Hematopoietic multipotent progenitor cell (in vitro differentiated cells): Measurements from ENCODE around the gene DOK6. TPM values are rescaled to one million over a fixed set of nuclear protein-coding genes. Genes with fewer than 3 reads are reported as not detected.

ENCODE experiments used
- DNase-seq, 3 donors: peaks; one replicate each; pipeline ENCODE4 v3.0.0-alpha.2; 2011 to 2015; ENCODE audit warnings: low read depth in 2 of 3, low spot score in 2 of 3
- total RNA-seq: library from RNA; depleted of rRNA; stranded (reverse); fragments of >200 nt; gene quantifications from one replicate; pipeline ENCODE4 v1.2.3, GENCODE V29; 2012

DOK6 gene
- total RNA-seq, 1 donor = 1.3 TPM

DNA sequence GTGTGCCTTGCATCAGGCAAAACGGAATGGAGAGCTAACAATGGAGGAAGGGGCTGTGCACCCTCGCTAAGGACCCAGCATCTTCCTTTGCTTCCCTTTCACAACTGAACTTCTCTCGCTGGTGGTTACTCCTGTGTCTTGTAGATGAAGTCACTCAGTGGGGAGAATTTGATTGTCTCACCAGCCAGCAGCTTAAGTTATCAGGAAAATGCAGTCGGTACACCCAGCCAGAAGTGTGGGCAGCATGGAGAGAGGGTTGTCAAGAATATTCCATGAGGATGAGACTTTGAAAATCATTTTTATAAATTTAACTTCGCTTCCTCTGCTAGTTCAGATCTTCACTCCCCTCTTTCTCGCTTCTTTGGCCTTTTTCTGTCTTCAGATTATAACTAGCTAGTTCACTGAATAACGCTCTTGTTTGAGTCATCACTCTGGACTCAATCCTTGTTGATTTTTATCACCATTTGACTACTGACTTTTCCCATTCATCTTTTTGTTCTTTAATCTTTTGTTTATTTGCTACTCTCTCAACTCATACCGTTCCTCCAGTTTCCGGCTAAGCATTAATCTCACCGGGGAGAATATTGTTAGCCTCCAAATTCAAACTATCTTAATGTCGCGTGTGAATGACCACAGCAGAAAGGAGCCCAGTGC, 325.3 kb downstream of the DOK6 start:
- DNase-seq = no peak

GRCh38 chr18:69727912-69728572, 327.4 kb downstream of the DOK6 start:
- no peak for DNase-seq

DNA sequence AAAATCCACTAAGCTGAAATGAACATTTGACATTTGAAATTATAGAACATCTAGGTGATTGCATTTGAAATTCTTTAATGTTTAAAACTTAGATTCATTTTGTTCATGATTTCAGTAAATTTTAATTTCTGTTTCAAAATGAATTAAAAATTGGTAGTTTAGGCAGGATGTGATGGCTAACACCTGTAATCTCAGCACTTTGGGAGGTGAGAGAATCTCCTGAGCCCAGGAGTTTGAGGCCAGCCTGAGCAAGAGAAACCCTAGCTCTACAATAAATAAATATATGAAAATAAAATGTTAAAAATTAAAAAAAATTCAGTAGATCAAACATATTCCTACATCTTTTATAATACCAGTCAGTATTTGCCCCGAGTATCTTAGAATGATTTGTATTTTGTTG, 330.0 kb downstream of the DOK6 start:
- DNase-seq = no peak

GRCh38 chr18:69734536-69734935, 333.8 kb downstream of the DOK6 start:
- DNase-seq = no peak

DNA sequence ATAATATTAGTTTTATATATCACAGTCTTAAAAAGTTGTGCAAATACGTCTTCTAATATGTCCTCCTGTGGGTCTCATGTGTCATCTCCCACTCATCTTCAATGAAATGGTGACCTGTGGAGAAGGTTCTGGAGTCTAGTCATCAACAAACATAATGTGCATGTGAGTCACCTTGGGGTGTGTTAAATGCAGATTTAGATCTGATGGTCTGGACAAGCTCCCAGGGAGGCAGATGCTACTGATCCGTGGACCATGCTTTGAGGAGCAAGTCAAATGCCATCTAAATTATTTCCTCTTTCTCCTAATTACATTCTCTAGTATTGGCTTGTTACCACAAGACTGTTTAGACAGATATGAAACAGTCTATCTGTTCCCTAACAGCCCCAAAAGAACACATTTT, 336.0 kb downstream of the DOK6 start:
- DNase-seq = no peak

- DNase-seq = no peak
These were observed 337.2 kb downstream of the DOK6 start for GRCh38 chr18:69737851-69738250.

DNA sequence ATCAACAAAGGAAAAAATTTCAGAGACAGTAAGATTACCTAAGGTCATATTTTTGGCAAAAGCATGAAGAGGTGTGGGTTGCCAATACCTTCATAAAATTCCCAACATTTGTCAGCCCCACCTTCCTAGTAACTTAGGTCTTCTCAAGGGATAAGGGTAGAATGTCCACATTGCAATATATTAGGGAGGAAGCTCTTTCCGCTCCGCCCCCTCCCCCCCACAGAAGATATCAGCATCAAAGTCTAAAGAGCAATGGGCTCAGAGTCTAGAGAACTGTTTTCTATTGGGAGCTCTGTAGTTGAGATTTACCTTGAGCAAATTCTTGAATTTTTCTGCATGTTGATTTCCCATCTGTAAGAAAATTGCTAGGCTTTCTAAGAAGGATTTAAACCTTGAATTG, 346.7 kb downstream of the DOK6 start:
- DNase-seq = no peak

DNA sequence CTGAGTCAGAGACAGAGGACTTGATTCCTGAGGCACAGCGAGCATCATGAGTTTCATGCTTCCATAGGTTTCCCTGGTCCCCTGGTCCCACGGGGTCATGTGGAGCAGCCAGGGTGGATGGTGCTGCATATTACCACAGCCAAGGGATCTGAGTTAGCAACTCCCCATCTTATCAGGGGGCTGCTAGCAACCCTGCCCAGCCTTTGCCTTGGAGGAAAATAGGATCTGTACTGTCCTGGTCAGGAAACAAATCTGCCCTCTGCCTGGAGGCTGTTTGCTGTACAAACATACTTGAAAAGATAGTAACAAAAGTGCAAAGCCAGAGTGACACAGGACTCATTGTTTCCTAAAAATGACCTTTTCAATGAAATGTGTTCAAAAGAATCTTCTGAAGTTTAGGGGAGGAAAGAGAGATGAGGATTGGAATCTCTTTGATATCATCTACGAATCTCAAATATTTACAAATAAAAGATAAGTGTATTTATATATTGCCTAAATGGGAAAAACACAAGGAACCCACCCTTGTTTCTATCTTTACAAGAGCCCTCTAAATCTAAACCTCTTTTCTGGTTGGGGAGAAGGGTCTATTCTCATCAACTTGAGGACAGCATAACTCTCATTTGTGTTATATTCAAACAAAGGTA, 352.2 kb downstream of the DOK6 start:
- DNase-seq = no peak

GRCh38 chr18:69754108-69754507, 353.4 kb downstream of the DOK6 start:
- no peak for DNase-seq

DNA sequence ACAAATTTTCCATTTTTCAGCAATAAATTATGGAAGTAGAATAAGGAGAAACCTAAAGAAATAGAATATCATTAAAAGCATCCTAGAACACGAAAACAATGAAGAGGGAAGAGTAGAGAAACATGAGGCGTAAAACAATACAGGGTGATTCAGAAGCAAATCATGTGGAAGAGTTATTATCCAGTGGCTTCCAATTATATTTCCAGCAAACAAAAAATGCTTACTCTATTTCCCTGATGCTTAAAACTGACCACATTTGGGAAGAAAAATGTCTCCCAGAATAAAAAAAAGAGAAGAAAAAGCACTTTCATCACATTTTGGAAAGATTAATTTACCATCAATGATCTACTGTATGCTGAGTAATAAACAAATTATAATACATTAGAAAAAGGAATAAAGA, 354.4 kb downstream of the DOK6 start:
- DNase-seq = no peak

DNA sequence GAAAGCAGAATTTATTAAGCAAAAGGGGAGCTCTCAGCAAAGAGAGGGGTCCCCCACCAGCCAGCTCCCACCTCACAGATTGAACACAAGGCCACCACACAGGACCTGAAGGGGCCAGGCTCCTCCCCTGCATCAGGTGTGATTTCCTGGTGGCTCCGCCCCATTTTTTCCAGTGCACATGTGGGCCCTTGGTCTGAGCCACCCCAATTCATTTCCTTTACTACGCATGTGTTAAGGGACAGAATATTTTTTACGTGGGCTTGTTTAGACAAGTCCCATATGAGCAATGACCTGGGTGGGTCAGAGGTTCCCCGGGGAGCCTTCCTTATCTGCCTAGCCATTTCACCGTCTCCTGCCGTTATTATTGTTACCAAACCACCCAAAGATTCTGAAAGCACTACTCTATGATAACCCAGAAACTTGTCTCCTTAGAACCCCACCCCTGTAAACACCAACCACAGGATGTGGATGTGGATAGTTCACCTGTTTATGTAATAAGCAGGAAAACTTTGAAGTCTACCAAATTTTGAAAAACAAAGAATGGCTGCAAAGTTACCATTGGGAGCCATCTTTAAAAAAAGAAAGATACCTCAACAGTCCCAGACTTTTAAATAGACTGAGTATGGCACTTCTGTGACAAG, 355.3 kb downstream of the DOK6 start:
- DNase-seq = no peak

- DNase-seq = no peak
These were observed 357.0 kb downstream of the DOK6 start for GRCh38 chr18:69757733-69758132.

DNA sequence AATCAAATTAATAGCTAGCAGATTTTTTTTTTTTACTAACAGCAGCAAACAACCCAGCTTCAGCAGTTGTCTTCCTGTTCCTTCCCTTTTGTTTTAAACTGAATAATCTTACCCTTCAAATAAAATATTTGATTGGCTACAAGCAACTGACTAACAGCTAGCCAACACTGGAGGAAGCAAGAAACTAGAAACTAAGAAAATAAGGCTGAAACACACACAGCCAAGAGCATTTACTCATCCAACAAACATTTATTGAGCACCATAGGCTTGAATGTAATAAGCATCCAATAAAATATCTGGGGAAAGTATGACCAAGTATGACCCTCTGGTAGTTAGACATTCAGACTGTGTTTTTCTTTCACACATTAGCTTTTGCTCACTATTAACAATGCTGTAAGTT, 357.8 kb downstream of the DOK6 start:
- no peak for DNase-seq

GRCh38 chr18:69759046-69759445, 358.4 kb downstream of the DOK6 start:
- DNase-seq = no peak

GRCh38 chr18:69763002-69763401, 362.3 kb downstream of the DOK6 start:
- no peak for DNase-seq

DNA sequence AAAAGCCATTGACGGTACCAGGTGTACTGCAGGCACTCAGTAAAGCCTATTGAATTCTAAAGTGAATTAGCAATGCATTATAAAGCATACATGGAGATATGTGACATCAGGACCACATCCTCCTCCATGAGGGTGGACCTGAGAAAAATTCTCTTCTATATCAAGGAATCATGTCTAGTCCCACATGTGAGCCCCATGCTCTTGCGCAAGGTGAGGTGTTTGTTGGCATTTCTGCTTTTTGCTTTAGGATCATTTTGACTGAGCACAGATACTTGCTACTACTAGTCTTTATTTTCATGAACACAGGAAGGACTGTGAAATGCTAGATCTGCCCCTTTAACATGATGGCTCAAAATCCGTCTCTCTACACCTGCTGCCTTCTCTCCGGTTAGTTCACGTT, 363.1 kb downstream of the DOK6 start:
- no peak for DNase-seq

- no peak for DNase-seq
These were observed 369.6 kb downstream of the DOK6 start for GRCh38 chr18:69770238-69770637.

DNA sequence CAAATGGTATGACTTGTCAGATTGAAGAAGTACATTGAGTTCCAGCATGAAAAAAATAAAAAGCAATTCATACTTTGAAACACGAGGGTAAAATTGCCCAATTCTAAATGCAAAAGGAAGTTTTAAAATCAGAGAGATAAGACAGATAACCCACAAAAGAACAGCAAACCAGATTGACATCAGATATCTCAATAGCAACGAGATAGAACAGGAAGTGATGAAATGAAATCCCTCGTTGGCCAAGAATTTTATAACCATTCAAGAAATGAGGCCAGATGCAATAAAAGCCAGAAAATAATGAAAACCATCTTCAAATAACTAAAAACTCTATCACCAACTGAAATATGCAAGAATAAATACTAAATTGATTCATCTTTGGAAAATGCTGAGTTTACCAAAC, 374.1 kb downstream of the DOK6 start:
- no peak for DNase-seq

GRCh38 chr18:69777248-69777647, 376.6 kb downstream of the DOK6 start:
- no peak for DNase-seq

DNA sequence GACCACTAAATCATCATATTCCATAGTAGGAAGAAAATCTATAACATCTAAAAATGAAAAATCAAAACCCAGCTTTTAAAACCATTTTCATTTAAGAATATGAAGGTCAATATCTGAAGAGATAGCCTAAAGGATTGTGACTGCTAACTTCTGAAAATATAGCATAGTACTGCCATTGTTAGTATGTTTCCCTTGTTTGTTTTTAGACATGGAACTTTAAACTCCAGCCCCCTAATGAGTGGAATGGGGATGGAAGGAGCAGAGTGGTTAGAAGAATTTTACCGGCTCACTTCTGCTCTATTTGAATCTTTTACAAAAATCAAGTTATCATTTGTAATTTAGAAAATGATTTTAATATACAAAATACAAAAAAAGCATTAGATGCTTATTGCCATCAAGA, 378.0 kb downstream of the DOK6 start:
- no peak for DNase-seq

DNA sequence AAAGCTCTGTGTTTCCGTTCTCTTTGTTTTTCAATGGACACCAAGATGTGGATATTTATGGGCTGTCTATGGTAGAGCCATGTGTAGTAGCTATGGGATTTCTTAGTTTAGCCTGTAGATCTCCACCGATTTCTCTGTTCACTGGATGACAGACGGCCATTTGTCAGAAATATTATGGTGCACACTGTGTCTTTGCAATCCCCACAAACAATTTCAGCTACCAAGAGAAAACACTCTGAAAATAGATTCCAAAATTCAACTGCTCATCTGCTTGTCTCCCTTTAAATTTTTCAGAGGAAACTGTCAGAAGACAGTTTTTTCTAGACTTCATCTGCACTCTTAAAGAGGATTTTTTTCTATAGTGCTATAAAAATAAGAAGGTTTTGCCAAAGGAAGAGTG, 380.2 kb downstream of the DOK6 start:
- DNase-seq = no peak

- DNase-seq = no peak
These were observed 384.1 kb downstream of the DOK6 start for GRCh38 chr18:69784815-69785214.
